Lower lobe of right lung (tissue), 2 donors: ENCODE results near the gene ABLIM1. TPM values are rescaled to one million over a fixed set of nuclear protein-coding genes. Genes with fewer than 3 reads are reported as not detected.

ENCODE experiments used
- ATAC-seq, 2 donors: fragments of 200-7000 bp; cut with Tn5 transposase; one replicate each; pipeline ENCODE4 v1.9.1; 2020 to 2022; ENCODE audit warnings: mild to moderate bottlenecking in 2 of 2, moderate library complexity in 2 of 2
- DNase-seq: peaks from one replicate; pipeline ENCODE4 v3.0.0-alpha.2; 2020
- H3K27ac ChIP-seq: fragments of 200-600 bp; one replicate; pipeline ENCODE4 v1.8.0; 2022
- H3K27me3 ChIP-seq: fragments of 200-600 bp; one replicate; pipeline ENCODE4 v1.8.0; 2022; ENCODE audit warnings: low read depth
- H3K36me3 ChIP-seq: fragments of 200-600 bp; one replicate; pipeline ENCODE4 v1.8.0; 2022; ENCODE audit warnings: mild to moderate bottlenecking
- H3K4me1 ChIP-seq: fragments of 200-600 bp; one replicate; pipeline ENCODE4 v1.8.0; 2022
- H3K4me3 ChIP-seq: fragments of 200-600 bp; one replicate; pipeline ENCODE4 v1.8.0; 2022; ENCODE audit warnings: mild to moderate bottlenecking
- H3K9me3 ChIP-seq: fragments of 200-600 bp; one replicate; pipeline ENCODE4 v1.8.0; 2022
- intact Hi-C: fragments of 100-400 bp; cut with DNase I; formaldehyde crosslinking; loops from one replicate; pipeline ENCODE4 v1.11.0; 2022
- total RNA-seq: library from RNA; stranded (reverse); fragmentation: NEBNext Ultra II Directional; extraction: Animal tissue kit (Norgen Biotek cat#: 25700); gene quantifications from one replicate; pipeline ENCODE4 v1.2.1, GENCODE V29; 2021
- TF ChIP-seq, protein P1 (sequence below): fragments of 200-600 bp; IDR thresholded peaks from one replicate; pipeline ENCODE4 v1.8.0; 2022; ENCODE audit warnings: antibody characterized with exemption, mild to moderate bottlenecking
- donor health status: DM: no; HTN: yes; CAD: no; lungs with severe emphysema.

The ABLIM1 gene
- total RNA-seq, 1 donor from 2014 or later, result 106 TPM

GRCh38 chr10:114680543-114681117 is 22.6 kb upstream of the ABLIM1 start:
- H3K9me3 ChIP-seq, result no peaks in the 10 kb centered on the region
- peaks cover 42% of the 10 kb centered on the region for H3K4me1 ChIP-seq
- no peaks in the 10 kb centered on the region for H3K27me3 ChIP-seq
- TF ChIP-seq, protein P1, sequence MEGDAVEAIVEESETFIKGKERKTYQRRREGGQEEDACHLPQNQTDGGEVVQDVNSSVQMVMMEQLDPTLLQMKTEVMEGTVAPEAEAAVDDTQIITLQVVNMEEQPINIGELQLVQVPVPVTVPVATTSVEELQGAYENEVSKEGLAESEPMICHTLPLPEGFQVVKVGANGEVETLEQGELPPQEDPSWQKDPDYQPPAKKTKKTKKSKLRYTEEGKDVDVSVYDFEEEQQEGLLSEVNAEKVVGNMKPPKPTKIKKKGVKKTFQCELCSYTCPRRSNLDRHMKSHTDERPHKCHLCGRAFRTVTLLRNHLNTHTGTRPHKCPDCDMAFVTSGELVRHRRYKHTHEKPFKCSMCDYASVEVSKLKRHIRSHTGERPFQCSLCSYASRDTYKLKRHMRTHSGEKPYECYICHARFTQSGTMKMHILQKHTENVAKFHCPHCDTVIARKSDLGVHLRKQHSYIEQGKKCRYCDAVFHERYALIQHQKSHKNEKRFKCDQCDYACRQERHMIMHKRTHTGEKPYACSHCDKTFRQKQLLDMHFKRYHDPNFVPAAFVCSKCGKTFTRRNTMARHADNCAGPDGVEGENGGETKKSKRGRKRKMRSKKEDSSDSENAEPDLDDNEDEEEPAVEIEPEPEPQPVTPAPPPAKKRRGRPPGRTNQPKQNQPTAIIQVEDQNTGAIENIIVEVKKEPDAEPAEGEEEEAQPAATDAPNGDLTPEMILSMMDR, result no peak
- DNase-seq (no peak), ATAC-seq (no peak)
- no peak overlapping the region for H3K4me3 ChIP-seq
- H3K27ac ChIP-seq, result no peak overlapping the region
- no peaks in the 10 kb centered on the region for H3K36me3 ChIP-seq
- intact Hi-C loops, result no loop called here

DNA sequence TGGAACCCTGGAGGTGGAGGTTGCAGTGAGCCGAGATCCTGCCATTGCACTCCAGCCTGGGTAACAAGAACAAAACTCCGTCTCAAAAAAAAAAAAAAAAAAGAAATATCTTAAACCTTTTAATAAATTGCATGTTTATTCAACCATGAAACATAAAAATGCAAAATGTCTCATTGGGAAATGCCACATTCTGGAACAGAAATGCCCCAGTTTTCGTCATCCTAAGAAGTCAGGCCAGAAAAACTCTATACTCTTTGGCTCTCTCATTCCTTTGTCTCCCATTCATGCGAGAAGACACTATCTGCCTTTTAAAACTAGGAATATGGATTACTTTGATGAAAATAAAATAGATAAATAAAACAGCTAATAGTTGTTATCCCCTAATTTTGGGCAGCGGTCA is 21.5 kb upstream of the ABLIM1 start:
- Histone ChIP-seq H3K27me3 (no peaks in the 10 kb centered on the region), H3K27ac (no peak overlapping the region), H3K9me3 (no peaks in the 10 kb centered on the region), H3K36me3 (no peaks in the 10 kb centered on the region), H3K4me1 (peaks cover 34% of the 10 kb centered on the region), H3K4me3 (no peak overlapping the region)
- TF ChIP-seq, protein P1, result no peak
- DNase-seq, result no peak
- ATAC-seq, result no peak
- intact Hi-C loops, result no loop called here

DNA sequence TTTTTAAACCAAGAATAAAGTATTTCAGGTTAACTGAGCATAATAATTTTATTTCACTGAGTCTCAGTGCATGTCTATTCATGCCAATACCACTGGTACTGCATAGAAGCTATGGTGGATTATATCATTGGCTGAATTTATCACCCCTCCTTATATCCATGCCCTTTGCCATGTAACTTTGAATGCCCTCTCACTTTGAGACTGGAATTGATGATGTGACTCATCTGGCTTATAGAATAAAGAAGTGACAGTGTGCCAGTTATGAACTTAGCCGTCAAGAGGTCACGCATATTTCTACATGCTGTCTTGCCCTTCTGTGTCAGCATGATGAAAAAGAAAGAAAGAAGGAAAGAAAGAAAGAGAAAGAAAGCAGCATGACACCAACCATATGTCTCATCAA is 20.7 kb upstream of the ABLIM1 start:
- no peak overlapping the region for H3K27ac ChIP-seq
- no peak overlapping the region for H3K4me3 ChIP-seq
- H3K27me3 ChIP-seq, result no peaks in the 10 kb centered on the region
- TF ChIP-seq, protein P1, result no peak
- intact Hi-C loops, result no loop called here
- no peaks in the 10 kb centered on the region for H3K36me3 ChIP-seq
- DNase-seq (no peak), ATAC-seq (no peak)
- no peaks in the 10 kb centered on the region for H3K9me3 ChIP-seq
- peaks cover 33% of the 10 kb centered on the region for H3K4me1 ChIP-seq

GRCh38 chr10:114678336-114678735 is 20.3 kb upstream of the ABLIM1 start:
- ATAC-seq (no peak), DNase-seq (no peak)
- intact Hi-C loops, result no loop called here
- H3K4me3 ChIP-seq, result no peak overlapping the region
- no peaks in the 10 kb centered on the region for H3K36me3 ChIP-seq
- H3K27ac ChIP-seq, result no peak overlapping the region
- H3K9me3 ChIP-seq, result no peaks in the 10 kb centered on the region
- no peaks in the 10 kb centered on the region for H3K27me3 ChIP-seq
- H3K4me1 ChIP-seq, result peaks cover 28% of the 10 kb centered on the region
- TF ChIP-seq, protein P1, result no peak

- Histone ChIP-seq H3K36me3 (no peaks in the 10 kb centered on the region), H3K4me1 (no peaks in the 10 kb centered on the region), H3K9me3 (no peaks in the 10 kb centered on the region), H3K27me3 (no peaks in the 10 kb centered on the region), H3K4me3 (no peak overlapping the region), H3K27ac (no peak overlapping the region)
- intact Hi-C loops, result no loop called here
- DNase-seq (no peak), ATAC-seq (no peak)
- TF ChIP-seq, protein P1, result no peak
Observed at GRCh38 chr10:114674346-114674745, 16.3 kb upstream of the ABLIM1 start.

DNA sequence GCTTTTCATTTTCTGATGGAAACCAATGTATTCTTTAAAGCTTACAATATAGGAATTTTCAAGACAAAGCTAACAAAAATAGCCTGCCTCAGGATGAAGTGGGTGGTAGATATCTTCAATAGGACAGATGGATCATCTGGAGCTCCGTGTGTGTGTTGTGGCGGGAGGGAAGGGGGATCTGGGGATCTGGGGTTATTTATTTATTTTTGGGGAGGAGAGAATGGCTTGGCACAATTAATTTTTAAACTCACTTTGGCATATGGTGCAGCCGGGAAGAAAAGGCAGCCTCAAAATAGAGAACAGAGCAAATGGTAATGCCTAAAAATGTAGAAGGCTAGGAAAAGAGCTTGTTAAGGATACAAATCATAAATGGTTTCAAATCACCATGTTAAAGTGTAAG is 11.6 kb upstream of the ABLIM1 start:
- Histone ChIP-seq H3K27ac (no peak overlapping the region), H3K4me3 (no peak overlapping the region), H3K36me3 (no peaks in the 10 kb centered on the region), H3K4me1 (peaks cover 13% of the 10 kb centered on the region), H3K9me3 (no peaks in the 10 kb centered on the region), H3K27me3 (no peaks in the 10 kb centered on the region)
- ATAC-seq (no peak), DNase-seq (no peak)
- TF ChIP-seq, protein P1, result no peak
- intact Hi-C loops, result no loop called here
